B cell (primary cell): ENCODE results near the gene PWWP2B. TPM values are rescaled to one million over a fixed set of nuclear protein-coding genes. Genes with fewer than 3 reads are reported as not detected.

ENCODE experiments used
- ATAC-seq: fragments of 200-7000 bp; cut with Tn5 transposase; one replicate; pipeline ENCODE4 v1.10.0; 2021; ENCODE audit warnings: low read depth, mild to moderate bottlenecking, moderate number of reproducible peaks, moderate library complexity
- CTCF ChIA-PET: fragments of 350-600 bp; sonication (Branson Sonifier 250); formaldehyde crosslinking; loops from one replicate; lab custom pipeline; 2021; ENCODE audit warnings: antibody characterized with exemption, inconsistent platforms; lab: Charles Lee
- POLR2A ChIA-PET: fragments of 350-600 bp; sonication (Branson Sonifier 250); formaldehyde crosslinking; loops from one replicate; lab custom pipeline; 2021; ENCODE audit warnings: antibody characterized with exemption; lab: Charles Lee
- DNase-seq: peaks from one replicate; pipeline ENCODE4 v3.0.0; 2013
- H2AFZ ChIP-seq: 2 replicates; pipeline ENCODE4 v1.6.1; 2012; ENCODE audit warnings: mild to moderate bottlenecking, low read depth, low read length; ENCODE audit not compliant: insufficient read depth, poor library complexity, severe bottlenecking
- H3K27ac ChIP-seq, 2 donors: 1 replicate in 1 of 2; 2 replicates in 1 of 2; pipeline ENCODE4 v1.5.1; 2012 to 2013; ENCODE audit warnings: low read length in 2 of 2, mild to moderate bottlenecking in 2 of 2, moderate library complexity in 1 of 2
- H3K27me3 ChIP-seq, 4 experiments: fragments of 200-600 bp in 1 of 4; sonication (generic) in 1 of 4; replicated peaks in 1 of 4; 1 replicate in 2 of 4; 2 replicates in 2 of 4; pipeline versions ENCODE4 v1.6.1 to v1.7.0; 2013 to 2016; ENCODE audit warnings: low read length in 3 of 4, mild to moderate bottlenecking in 2 of 4, mixed read lengths in 1 of 4, moderate library complexity in 1 of 4; ENCODE audit not compliant: insufficient read depth in 4 of 4, control insufficient read depth in 3 of 4; ENCODE audit errors: control extremely low read depth in 1 of 4
- H3K36me3 ChIP-seq, 2 experiments: replicated peaks in 1 of 2; 1 replicate in 1 of 2; 2 replicates in 1 of 2; pipeline versions ENCODE4 v1.6.1 to v1.7.1; 2013; ENCODE audit warnings: low read length in 1 of 2; ENCODE audit not compliant: insufficient read depth in 2 of 2, control insufficient read depth in 1 of 2; ENCODE audit errors: control extremely low read depth in 1 of 2, extremely low read depth in 1 of 2
- H3K4me1 ChIP-seq, 2 donors: fragments of 200-600 bp in 1 of 2; sonication (generic) in 1 of 2; 1 replicate in 1 of 2; 2 replicates in 1 of 2; pipeline versions ENCODE4 v1.5.1 to v1.6.1; 2013 to 2017; ENCODE audit warnings: low read length in 2 of 2; ENCODE audit not compliant: control insufficient read depth in 2 of 2, insufficient read depth in 2 of 2
- H3K4me2 ChIP-seq: replicated peaks from 2 replicates; pipeline ENCODE3; 2012; ENCODE audit warnings: mild to moderate bottlenecking, low read depth, low read length; ENCODE audit not compliant: poor library complexity, severe bottlenecking
- H3K4me3 ChIP-seq, 5 experiments: fragments of 200-600 bp in 1 of 5; sonication (generic) in 1 of 5; 1 replicate in 3 of 5; 2 replicates in 2 of 5; pipeline versions ENCODE4 v1.5.1 to v1.7.0; 2011 to 2016; ENCODE audit warnings: low read length in 4 of 5, mild to moderate bottlenecking in 4 of 5, low read depth in 2 of 5, control low read depth in 1 of 5, moderate library complexity in 1 of 5; ENCODE audit not compliant: insufficient read depth in 1 of 5; ENCODE audit errors: control extremely low read depth in 1 of 5, extremely low read depth in 1 of 5
- H3K79me2 ChIP-seq: fragments of 200-600 bp; sonication (generic); one replicate; pipeline ENCODE4 v1.6.0; 2016; ENCODE audit warnings: low read length; ENCODE audit not compliant: control insufficient read depth, insufficient read depth
- H3K9ac ChIP-seq: fragments of 200-600 bp; sonication (generic); 2 replicates; pipeline ENCODE4 v1.6.1; 2017; ENCODE audit warnings: mild to moderate bottlenecking, low read length, moderate library complexity
- H3K9me3 ChIP-seq, 3 donors: one replicate each; pipeline versions ENCODE4 v1.6.1 to v1.7.1; 2013; ENCODE audit warnings: low read length in 2 of 3; ENCODE audit not compliant: control insufficient read depth in 2 of 3, insufficient read depth in 1 of 3; ENCODE audit errors: control extremely low read depth in 1 of 3
- H4K20me1 ChIP-seq: 2 replicates; pipeline ENCODE4 v1.6.0; 2012; ENCODE audit warnings: mild to moderate bottlenecking, low read length; ENCODE audit not compliant: insufficient read depth, control insufficient read depth, poor library complexity, severe bottlenecking
- H3K27ac Mint-ChIP-seq: one replicate; pipeline ENCODE4 v1.8.0; 2021; ENCODE audit warnings: mixed read lengths
- H3K27me3 Mint-ChIP-seq: one replicate; pipeline ENCODE4 v1.8.0; 2021; ENCODE audit warnings: mixed read lengths
- H3K4me1 Mint-ChIP-seq: one replicate; pipeline ENCODE4 v1.8.0; 2021; ENCODE audit warnings: mixed read lengths
- H3K4me3 Mint-ChIP-seq: one replicate; pipeline ENCODE4 v1.8.0; 2021; ENCODE audit warnings: mixed read lengths
- H3K9me3 Mint-ChIP-seq: one replicate; pipeline ENCODE4 v1.8.0; 2022; ENCODE audit warnings: mixed read lengths; ENCODE audit not compliant: insufficient read depth
- EZH2 ChIP-seq: IDR thresholded peaks from 2 replicates; pipeline ENCODE4 v1.6.1; 2012; ENCODE audit warnings: borderline replicate concordance, low read depth, mild to moderate bottlenecking, moderate library complexity, low read length; ENCODE audit not compliant: insufficient read depth, poor library complexity, severe bottlenecking
- WGBS: methylation state at CpG from one replicate; pipeline ENCODE4 v1.1.5; 2013; ENCODE audit warnings: missing lambda C conversion rate; ENCODE audit not compliant: insufficient coverage; 5-methylcytosine and 5-hydroxymethylcytosine counted together
- intact Hi-C: fragments of 100-400 bp; cut with micrococcal nuclease; formaldehyde crosslinking; loops from one replicate; pipeline ENCODE4 v1.10.0; 2022
- polyA plus RNA-seq: library from polyadenylated mRNA; depleted of rRNA; stranded (reverse); fragments of >200 nt; gene quantifications from 2 replicates; pipeline ENCODE4 v1.2.3, GENCODE V29; 2012
- total RNA-seq, 2 donors: library from RNA; stranded (reverse); fragments of 120-200 nt in 1 of 2; gene quantifications; 1 replicate in 1 of 2; 2 replicates in 1 of 2; pipeline versions ENCODE4 v1.2.3 to v1.2.4, GENCODE V29; 2013 to 2022
- TF ChIP-seq, protein P1 (sequence below): fragments of 200-600 bp; IDR thresholded peaks from one replicate; pipeline ENCODE4 v1.8.0; 2022; ENCODE audit warnings: antibody characterized with exemption, mild to moderate bottlenecking

Gene PWWP2B
- total and polyA plus RNA-seq, 2 donors (not counting 1 experiment from before 2014, with no cell fraction given) = 13.6 to 34.4 TPM

DNA sequence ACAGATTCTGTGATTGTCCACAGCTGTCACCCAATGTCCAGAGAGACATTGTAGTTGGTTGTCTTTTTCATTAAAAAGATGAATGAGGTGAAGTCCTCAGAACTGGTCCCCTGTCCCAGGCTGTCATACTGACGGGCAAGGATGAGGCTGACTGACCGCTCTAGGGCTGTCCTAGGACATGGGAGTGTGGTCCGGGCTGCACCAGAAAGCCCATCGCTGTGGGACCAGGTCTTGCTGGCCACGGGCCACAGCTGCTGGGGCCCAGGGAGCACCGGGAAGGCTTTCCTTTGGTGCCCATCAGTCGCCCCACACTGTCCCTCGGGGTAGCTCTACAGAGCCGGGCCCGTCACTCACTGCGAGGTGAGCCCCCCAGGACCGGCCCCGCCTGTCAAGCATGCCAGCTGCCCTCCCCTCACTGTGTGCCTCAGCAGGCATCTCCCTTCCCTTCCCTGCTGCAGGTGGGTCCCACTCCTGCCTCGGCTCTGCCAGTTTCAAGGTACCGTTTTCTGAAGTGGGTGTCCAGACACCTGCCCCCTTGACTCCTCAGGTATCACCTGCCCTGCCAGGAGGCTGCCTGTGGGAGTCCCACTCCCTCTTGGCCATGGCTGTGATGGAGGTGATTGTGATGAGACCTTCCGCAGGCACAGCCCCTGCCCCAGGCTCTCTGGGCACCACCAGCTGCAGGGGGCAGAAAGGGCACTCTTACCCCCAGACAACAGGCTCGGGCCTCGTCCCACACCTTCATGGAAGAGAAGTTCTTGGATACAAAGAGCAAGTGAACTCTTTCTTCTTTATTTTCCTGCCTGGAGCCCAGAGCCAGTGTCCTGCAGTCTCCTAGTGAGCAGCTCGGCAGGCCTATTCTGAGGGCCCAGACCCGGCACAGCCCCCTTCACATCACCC lies 43.3 kb upstream of the PWWP2B start:
- H3K4me1 Mint-ChIP-seq = peaks cover 5% of the 10 kb centered on the region
- ChIA-PET POLR2A (no interaction called here), CTCF (interaction anchor here (0.6 to 3.0 kb wide), 12 partner anchors 7 to 344 kb away, joined by 3 to 21 read pairs (median 4); no protein-coding TSS in a partner anchor)
- H3K27ac Mint-ChIP-seq = no peak overlapping the region
- H3K27ac ChIP-seq = no peak overlapping the region
- intact Hi-C loops = no loop called here
- ATAC-seq (no peak), DNase-seq (no peak)
- H3K4me3 ChIP-seq = no peak overlapping the region
- 98% methylated on average over 17 of the region's 20 CpGs for WGBS
- peaks cover 0 to 7% of the 10 kb centered on the region in 2 donors for H3K4me1 ChIP-seq
- no peaks in the 10 kb centered on the region for H3K27me3 Mint-ChIP-seq
- H2AFZ ChIP-seq = no peak overlapping the region
- no peaks in the 10 kb centered on the region for H3K9me3 Mint-ChIP-seq
- no peak overlapping the region for H3K4me3 Mint-ChIP-seq
- no peaks in the 10 kb centered on the region for H3K79me2 ChIP-seq
- H3K9me3 ChIP-seq = no peaks in the 10 kb centered on the region
- TF ChIP-seq, protein P1, sequence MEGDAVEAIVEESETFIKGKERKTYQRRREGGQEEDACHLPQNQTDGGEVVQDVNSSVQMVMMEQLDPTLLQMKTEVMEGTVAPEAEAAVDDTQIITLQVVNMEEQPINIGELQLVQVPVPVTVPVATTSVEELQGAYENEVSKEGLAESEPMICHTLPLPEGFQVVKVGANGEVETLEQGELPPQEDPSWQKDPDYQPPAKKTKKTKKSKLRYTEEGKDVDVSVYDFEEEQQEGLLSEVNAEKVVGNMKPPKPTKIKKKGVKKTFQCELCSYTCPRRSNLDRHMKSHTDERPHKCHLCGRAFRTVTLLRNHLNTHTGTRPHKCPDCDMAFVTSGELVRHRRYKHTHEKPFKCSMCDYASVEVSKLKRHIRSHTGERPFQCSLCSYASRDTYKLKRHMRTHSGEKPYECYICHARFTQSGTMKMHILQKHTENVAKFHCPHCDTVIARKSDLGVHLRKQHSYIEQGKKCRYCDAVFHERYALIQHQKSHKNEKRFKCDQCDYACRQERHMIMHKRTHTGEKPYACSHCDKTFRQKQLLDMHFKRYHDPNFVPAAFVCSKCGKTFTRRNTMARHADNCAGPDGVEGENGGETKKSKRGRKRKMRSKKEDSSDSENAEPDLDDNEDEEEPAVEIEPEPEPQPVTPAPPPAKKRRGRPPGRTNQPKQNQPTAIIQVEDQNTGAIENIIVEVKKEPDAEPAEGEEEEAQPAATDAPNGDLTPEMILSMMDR = no peak
- no peak for TF ChIP-seq EZH2
- H3K27me3 ChIP-seq = no peaks in the 10 kb centered on the region
- peaks cover 0 to under 1% of the 10 kb centered on the region in 2 experiments for H3K36me3 ChIP-seq
- H4K20me1 ChIP-seq = no peaks in the 10 kb centered on the region
- no peak overlapping the region for H3K9ac ChIP-seq
- H3K4me2 ChIP-seq = no peak overlapping the region
